HG02981 (cell line): ENCODE results near the gene LPIN1.

Experiments used
- ATAC-seq: cut with Tn5 transposase; IDR thresholded peaks from one replicate; pipeline ENCODE4 v1.9.1; 2021; ENCODE audit warnings: mild to moderate bottlenecking, moderate library complexity; ENCODE audit not compliant: unreplicated experiment

The LPIN1 gene

GRCh38 chr2:11743366-11743765 lies 3.1 kb upstream of the LPIN1 start:
- no peak for ATAC-seq

- peak; percentile 47 for ATAC-seq
These were observed 2.4 kb upstream of the LPIN1 start for GRCh38 chr2:11743846-11744553.

GRCh38 chr2:11744631-11745394 lies 1.6 kb upstream of the LPIN1 start:
- no peak for ATAC-seq

GRCh38 chr2:11745613-11746375 lies 638 bp upstream of the LPIN1 start:
- no peak for ATAC-seq

- ATAC-seq: no peak
These were observed 501 bp downstream of the LPIN1 start for GRCh38 chr2:11746807-11747459.

- ATAC-seq: no peak
These were observed 1.8 kb downstream of the LPIN1 start for GRCh38 chr2:11748018-11748860.

- no peak for ATAC-seq
These were observed 2.6 kb downstream of the LPIN1 start for GRCh38 chr2:11748861-11749645.

GRCh38 chr2:11749646-11750349 lies 3.4 kb downstream of the LPIN1 start:
- peak; percentile 8 for ATAC-seq

- ATAC-seq: peak; percentile 37
These were observed 4.0 kb downstream of the LPIN1 start for GRCh38 chr2:11750422-11750821.

- no peak for ATAC-seq
These were observed 4.5 kb downstream of the LPIN1 start for GRCh38 chr2:11750917-11751316.

GRCh38 chr2:11752906-11753305 lies 6.5 kb downstream of the LPIN1 start:
- no peak for ATAC-seq

- peak; percentile 64 for ATAC-seq
These were observed 7.0 kb downstream of the LPIN1 start for GRCh38 chr2:11753452-11753885.

- ATAC-seq: peak; percentile 23
These were observed 7.7 kb downstream of the LPIN1 start for GRCh38 chr2:11753886-11754699.

GRCh38 chr2:11754700-11755015 lies 8.2 kb downstream of the LPIN1 start:
- ATAC-seq: peak; percentile 2

- no peak for ATAC-seq
These were observed 10.7 kb downstream of the LPIN1 start for GRCh38 chr2:11757101-11757500.

GRCh38 chr2:11758187-11758586 lies 11.8 kb downstream of the LPIN1 start:
- no peak for ATAC-seq

GRCh38 chr2:11758647-11759046 lies 12.2 kb downstream of the LPIN1 start:
- ATAC-seq: no peak
